Gastrocnemius medialis (tissue), 4 donors: ENCODE results near the gene ZBTB49.

Experiments used
- POLR2A ChIP-seq, 2 donors: fragments of 450-650 bp; IDR thresholded peaks; one replicate each; pipeline ENCODE4 v1.6.1; 2017; ENCODE audit warnings: antibody characterized with exemption in 2 of 2, mild to moderate bottlenecking in 2 of 2, moderate library complexity in 2 of 2
- TF ChIP-seq, protein P1 (sequence below), 5 experiments: fragments of 450-650 bp in 3 of 5; fragments of 200-600 bp in 2 of 5; sonication (generic) in 2 of 5; IDR thresholded peaks in 4 of 5; conservative IDR thresholded peaks in 1 of 5; 1 replicate in 4 of 5; 2 replicates in 1 of 5; pipeline ENCODE4 v1.5.1; 2016 to 2019; ENCODE audit warnings: antibody characterized with exemption in 5 of 5, mild to moderate bottlenecking in 3 of 5, moderate library complexity in 3 of 5

- TF ChIP-seq POLR2A (IDR thresholded peaks at IDR 0.05), result no peak
- TF ChIP-seq, protein P1, sequence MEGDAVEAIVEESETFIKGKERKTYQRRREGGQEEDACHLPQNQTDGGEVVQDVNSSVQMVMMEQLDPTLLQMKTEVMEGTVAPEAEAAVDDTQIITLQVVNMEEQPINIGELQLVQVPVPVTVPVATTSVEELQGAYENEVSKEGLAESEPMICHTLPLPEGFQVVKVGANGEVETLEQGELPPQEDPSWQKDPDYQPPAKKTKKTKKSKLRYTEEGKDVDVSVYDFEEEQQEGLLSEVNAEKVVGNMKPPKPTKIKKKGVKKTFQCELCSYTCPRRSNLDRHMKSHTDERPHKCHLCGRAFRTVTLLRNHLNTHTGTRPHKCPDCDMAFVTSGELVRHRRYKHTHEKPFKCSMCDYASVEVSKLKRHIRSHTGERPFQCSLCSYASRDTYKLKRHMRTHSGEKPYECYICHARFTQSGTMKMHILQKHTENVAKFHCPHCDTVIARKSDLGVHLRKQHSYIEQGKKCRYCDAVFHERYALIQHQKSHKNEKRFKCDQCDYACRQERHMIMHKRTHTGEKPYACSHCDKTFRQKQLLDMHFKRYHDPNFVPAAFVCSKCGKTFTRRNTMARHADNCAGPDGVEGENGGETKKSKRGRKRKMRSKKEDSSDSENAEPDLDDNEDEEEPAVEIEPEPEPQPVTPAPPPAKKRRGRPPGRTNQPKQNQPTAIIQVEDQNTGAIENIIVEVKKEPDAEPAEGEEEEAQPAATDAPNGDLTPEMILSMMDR (IDR thresholded peaks at IDR 0.05 in 4 of 5, conservative IDR thresholded peaks at IDR 0.05 in 1 of 5), result no peak
These were observed 482 bp upstream of the ZBTB49 start for GRCh38 chr4:4289597-4289940.
